HG03066 (cell line): ENCODE data around the gene XIRP1.

Source experiments
- ATAC-seq: cut with Tn5 transposase; IDR thresholded peaks from one replicate; pipeline ENCODE4 v1.9.1; 2021; ENCODE audit warnings: low read depth; ENCODE audit not compliant: unreplicated experiment

Gene XIRP1

GRCh38 chr3:39146083-39146501 is 46.3 kb downstream of the XIRP1 start:
- no peak for ATAC-seq

GRCh38 chr3:39144748-39145380 is 47.5 kb downstream of the XIRP1 start:
- ATAC-seq = no peak

GRCh38 chr3:39144095-39144747 is 48.2 kb downstream of the XIRP1 start:
- no peak for ATAC-seq

- no peak for ATAC-seq
Measured at GRCh38 chr3:39143051-39143885, 49.1 kb downstream of the XIRP1 start.

GRCh38 chr3:39142067-39142466 is 50.3 kb downstream of the XIRP1 start:
- no peak for ATAC-seq

GRCh38 chr3:39141171-39141995 is 51.0 kb downstream of the XIRP1 start:
- ATAC-seq = no peak

GRCh38 chr3:39140341-39140971 is 51.9 kb downstream of the XIRP1 start:
- ATAC-seq = no peak

GRCh38 chr3:39139442-39139841 is 53.0 kb downstream of the XIRP1 start:
- ATAC-seq = no peak

GRCh38 chr3:39138804-39139415 is 53.5 kb downstream of the XIRP1 start:
- no peak for ATAC-seq

- no peak for ATAC-seq
Measured at GRCh38 chr3:39137991-39138803, 54.2 kb downstream of the XIRP1 start.

GRCh38 chr3:39137435-39137936 is 54.9 kb downstream of the XIRP1 start:
- ATAC-seq = no peak

GRCh38 chr3:39136533-39137434 is 55.6 kb downstream of the XIRP1 start:
- no peak for ATAC-seq

- no peak for ATAC-seq
Measured at GRCh38 chr3:39135170-39135805, 57.1 kb downstream of the XIRP1 start.

GRCh38 chr3:39134305-39134704 is 58.1 kb downstream of the XIRP1 start:
- ATAC-seq = no peak

- no peak for ATAC-seq
Measured at GRCh38 chr3:39133822-39134221, 58.6 kb downstream of the XIRP1 start.
